AG10803 (cell line): Measurements from ENCODE around the gene YIPF6.
"Not testable (repeated sequence)": the region's sequence is repeated elsewhere in the genome, so short reads cannot be mapped to it uniquely, and the experiment has no call there.

Experiments
- DNase-seq: peaks from one replicate; pipeline ENCODE4 v3.0.0; 2010; ENCODE audit warnings: low read depth
- H3K4me3 ChIP-seq: 2 replicates; pipeline ENCODE4 v1.5.1; 2011; ENCODE audit warnings: mild to moderate bottlenecking, low read length, control low read depth
- TF ChIP-seq, protein P1 (sequence below): conservative IDR thresholded peaks from 2 replicates; pipeline ENCODE4 v1.5.1; 2011; ENCODE audit warnings: mild to moderate bottlenecking, low read length, control low read depth, inconsistent platforms

Gene YIPF6

DNA sequence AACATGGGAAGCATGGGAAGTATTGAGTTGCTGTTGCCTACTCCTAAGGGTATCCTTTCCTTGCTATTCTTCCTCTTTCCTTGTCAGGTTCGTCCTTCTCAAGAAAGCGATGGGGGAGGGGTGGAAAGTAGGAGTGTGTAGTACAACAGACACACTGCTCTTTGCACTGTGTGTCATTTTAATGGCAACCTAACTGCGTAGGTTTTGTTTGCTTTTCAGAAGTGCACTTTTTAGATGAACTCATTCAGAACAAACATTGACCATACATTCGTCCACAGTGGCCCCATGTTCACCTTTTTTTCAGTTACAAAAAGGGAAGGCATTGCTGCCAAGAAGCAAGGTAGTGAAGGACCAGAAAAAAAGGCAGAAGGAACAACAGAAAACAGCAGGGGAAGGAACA lies 10.2 kb upstream of the YIPF6 start:
- TF ChIP-seq, protein P1, sequence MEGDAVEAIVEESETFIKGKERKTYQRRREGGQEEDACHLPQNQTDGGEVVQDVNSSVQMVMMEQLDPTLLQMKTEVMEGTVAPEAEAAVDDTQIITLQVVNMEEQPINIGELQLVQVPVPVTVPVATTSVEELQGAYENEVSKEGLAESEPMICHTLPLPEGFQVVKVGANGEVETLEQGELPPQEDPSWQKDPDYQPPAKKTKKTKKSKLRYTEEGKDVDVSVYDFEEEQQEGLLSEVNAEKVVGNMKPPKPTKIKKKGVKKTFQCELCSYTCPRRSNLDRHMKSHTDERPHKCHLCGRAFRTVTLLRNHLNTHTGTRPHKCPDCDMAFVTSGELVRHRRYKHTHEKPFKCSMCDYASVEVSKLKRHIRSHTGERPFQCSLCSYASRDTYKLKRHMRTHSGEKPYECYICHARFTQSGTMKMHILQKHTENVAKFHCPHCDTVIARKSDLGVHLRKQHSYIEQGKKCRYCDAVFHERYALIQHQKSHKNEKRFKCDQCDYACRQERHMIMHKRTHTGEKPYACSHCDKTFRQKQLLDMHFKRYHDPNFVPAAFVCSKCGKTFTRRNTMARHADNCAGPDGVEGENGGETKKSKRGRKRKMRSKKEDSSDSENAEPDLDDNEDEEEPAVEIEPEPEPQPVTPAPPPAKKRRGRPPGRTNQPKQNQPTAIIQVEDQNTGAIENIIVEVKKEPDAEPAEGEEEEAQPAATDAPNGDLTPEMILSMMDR: no peak
- DNase-seq: no peak
- no peak overlapping the region for H3K4me3 ChIP-seq

DNA sequence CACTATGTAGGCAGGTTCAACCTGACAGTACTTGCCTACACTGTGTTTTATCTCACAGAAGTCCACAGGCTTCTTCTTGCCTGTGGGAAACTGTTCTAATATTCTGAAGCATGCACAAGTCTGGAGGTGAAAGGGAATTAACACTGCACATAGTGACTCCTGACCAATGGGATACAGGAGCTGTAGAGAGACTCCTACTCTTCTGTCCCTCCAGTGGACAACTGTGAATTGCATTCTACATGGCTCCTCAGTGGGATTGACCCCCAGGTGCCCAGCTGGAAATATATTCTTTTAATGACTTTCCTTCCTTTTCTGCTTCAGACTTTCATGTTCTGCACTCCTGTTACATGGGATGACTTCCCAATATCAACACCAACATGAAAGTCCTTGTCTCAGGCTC lies 8.2 kb upstream of the YIPF6 start:
- no peak overlapping the region for H3K4me3 ChIP-seq

DNA sequence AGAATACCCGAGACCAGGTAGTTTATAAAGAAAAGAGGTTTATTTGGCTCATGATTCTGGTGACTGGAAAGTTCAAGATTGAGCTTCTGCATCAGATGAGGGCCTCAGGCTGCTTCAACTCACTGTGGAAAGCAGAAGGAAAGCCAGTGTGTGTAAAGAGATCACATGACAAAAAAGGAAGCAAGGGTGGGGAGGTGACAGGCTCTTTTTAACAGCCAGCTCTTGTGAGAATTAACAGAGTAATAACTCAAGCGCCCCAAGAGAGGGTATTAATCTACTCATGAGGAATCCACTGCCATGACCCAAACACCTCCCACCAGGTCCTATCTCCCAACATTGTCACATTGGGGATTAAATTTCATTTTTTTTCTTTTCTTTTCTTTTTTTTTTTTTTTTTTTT lies 6.3 kb upstream of the YIPF6 start:
- no peak for DNase-seq
- TF ChIP-seq, protein P1: no peak
- H3K4me3 ChIP-seq: no peak overlapping the region

More for the DNA sequence above, 8.2 kb upstream of the YIPF6 start:
- peak; percentile 12 for DNase-seq
- TF ChIP-seq, protein P1: peak; percentile 55

DNA sequence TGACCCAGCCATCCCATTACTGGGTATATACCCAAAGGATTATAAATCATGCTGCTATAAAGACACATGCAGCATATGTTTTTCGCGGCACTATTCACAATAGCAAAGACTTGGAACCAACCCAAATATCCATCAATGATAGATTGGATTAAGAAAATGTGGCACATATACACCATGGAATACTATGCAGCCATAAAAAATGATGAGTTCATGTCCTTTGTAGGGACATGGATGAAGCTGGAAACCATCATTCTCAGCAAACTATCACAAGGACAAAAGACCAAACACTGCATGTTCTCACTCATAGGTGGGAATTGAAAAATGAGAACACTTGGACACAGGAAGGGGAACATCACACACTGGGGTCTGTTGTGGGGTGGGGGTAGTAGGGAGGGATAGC lies 5.1 kb upstream of the YIPF6 start:
- not testable (repeated sequence) for DNase-seq, H3K4me3 ChIP-seq

DNA sequence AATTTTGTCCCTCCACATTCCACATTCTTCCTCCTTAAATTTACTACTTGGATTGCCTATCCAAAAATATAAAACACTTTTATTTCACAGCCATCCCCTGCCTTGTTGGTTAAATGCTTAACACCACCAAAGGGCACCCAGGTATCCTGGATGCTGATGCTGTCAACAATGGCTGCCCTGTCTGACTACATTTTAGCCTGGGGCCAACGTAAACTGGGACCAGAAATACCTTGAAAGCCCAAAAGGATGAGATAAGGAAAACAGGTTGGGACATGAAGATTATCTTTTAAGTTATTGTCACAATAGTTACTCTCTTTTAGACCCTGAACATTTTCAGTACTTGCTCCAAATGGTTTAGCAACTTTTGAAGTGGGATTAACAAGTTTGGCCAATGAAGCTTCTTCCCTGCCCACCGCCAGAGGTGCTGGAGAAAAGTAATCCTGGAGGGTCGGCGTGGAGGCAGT lies 775 bp upstream of the YIPF6 start:
- DNase-seq: peak; percentile 40
- TF ChIP-seq, protein P1: no peak; the same call in 1 of the 2 replicates
- peak overlapping the region; percentile 70 for H3K4me3 ChIP-seq

DNA sequence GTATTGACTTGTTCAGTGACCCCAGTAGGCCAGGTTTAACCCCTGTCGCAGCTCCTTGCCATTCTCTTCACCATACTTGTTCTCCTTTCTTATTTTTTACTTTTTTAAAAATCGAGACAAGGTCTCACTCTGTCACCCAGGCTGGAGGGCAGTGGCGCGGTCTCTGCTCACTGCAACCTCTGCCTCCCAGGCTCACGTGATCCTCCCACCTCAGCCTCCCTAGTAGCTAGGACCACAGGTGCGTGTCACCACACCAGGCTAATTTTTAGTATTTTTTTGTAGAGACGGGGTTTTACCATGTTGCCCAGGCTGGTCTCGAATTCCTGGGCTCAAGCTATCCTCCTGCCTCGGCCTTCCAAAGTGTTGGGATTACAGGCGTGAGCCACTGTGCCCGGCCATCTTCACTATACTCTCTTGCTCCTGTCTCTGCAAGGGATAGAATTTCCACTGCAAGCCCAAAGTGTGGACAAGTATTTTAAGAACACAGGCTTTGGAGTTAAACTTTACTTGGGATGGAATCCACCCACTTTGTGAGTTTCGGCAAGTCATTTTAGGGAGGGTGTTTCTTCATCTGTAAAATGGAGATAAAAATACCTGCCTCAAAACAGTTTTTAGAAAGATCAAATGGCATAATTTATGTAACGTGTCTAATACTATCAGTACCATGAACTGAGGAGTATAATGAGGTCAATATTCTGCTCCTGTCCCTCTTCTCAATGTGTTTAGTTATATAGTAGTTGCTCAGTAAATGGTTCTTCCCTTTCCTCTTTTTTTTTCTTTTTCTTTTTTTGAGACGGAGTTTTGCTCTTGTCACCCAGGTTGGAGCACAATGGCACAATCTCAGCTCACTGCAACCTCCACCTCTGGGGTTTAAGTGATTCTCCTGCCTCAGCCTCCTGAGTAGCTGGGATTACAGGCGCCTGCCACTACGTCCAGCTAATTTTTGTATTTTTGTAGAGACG lies 973 bp downstream of the YIPF6 start:
- TF ChIP-seq, protein P1: no peak
- H3K4me3 ChIP-seq: peak overlapping the region; percentile 70
- DNase-seq: no peak

DNA sequence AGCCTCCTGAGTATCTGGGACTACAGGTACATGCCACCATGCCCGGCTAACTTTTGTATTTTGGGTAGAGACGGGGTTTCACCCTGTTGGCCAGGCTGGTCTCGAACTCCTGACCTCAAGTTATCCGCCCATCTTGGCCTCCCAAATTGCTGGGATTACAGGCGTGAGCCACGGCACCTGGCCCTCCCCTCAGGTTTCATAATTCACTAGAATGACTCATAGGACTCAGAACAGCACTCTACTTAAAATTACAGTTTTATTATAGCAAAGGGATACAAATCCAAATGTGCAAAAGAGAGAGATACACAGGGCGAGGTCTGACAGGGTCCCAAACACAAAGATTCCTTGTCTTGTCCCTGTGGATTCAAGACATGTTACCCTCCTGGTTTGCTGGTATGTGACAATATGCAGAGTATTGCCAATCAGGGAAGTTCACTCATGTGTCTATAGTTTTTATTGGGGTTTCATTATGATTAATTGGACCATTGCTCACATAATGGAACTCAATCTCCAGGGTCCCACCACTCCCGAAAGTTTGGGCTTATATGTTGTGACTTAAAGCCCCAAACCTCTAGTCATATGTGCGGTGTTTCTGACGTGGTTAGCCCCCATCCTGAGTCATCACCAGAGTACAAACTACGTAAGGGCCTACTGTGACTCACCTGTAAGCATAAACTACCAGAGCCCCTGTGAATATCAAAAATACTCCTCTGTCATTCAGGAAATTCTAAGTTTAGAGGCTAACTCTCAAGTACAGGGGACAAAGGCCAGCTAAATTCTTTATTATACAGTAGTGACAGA lies 5.2 kb downstream of the YIPF6 start:
- peak; percentile 1 for DNase-seq
- TF ChIP-seq, protein P1: no peak
- H3K4me3 ChIP-seq: no peak overlapping the region
